ENCODE measurements around the gene DYNLT1.
A peak's percentile ranks its signal among the peaks of the same experiment; 100 is the strongest.
"Not testable (repeated sequence)": the region's sequence is repeated elsewhere in the genome, so short reads cannot be mapped to it uniquely, and the experiment has no call there.

The DYNLT1 gene

GRCh38 chr6:158635427-158636073, 9.0 kb downstream of the DYNLT1 start:
- Histone ChIP-seq H3K9ac (ENCODE audit: low read length) (no peak overlapping the region), H3K4me1 (ENCODE audit: insufficient read depth, low read length) (peaks cover 15% of the 10 kb centered on the region), H3K27me3 (ENCODE audit: control insufficient read depth in 1 of 2, insufficient read depth in 2 of 2, low read length in 2 of 2) (no peaks in the 10 kb centered on the region), H3K27ac (ENCODE audit: low read depth, low read length) (peak overlapping the region; percentile 2), H3K36me3 (ENCODE audit: insufficient read depth, low read length) (peaks cover 45% of the 10 kb centered on the region), H3K4me3 (ENCODE audit: low read depth in 1 of 2, low read length in 2 of 2) (no peak overlapping the region), H3K9me3 (ENCODE audit: low read length) (no peaks in the 10 kb centered on the region)

GRCh38 chr6:158634695-158635426, 9.7 kb downstream of the DYNLT1 start:
- H3K4me1 ChIP-seq (ENCODE audit: insufficient read depth, low read length): peaks cover 12% of the 10 kb centered on the region
- H3K27me3 ChIP-seq (ENCODE audit: control insufficient read depth in 1 of 2, insufficient read depth in 2 of 2, low read length in 2 of 2): no peaks in the 10 kb centered on the region
- peaks cover 39% of the 10 kb centered on the region for H3K36me3 ChIP-seq (ENCODE audit: insufficient read depth, low read length)
- no peak overlapping the region for H3K4me3 ChIP-seq (ENCODE audit: low read depth in 1 of 2, low read length in 2 of 2)
- H3K27ac ChIP-seq (ENCODE audit: low read depth, low read length): peak overlapping the region; percentile 2
- no peaks in the 10 kb centered on the region for H3K9me3 ChIP-seq (ENCODE audit: low read length)
- no peak overlapping the region for H3K9ac ChIP-seq (ENCODE audit: low read length)

- Histone ChIP-seq H3K27ac (ENCODE audit: low read depth, low read length) (no peak overlapping the region), H3K36me3 (ENCODE audit: insufficient read depth, low read length) (peaks cover 39% of the 10 kb centered on the region), H3K9me3 (ENCODE audit: low read length) (no peaks in the 10 kb centered on the region), H3K9ac (ENCODE audit: low read length) (no peak overlapping the region), H3K4me1 (ENCODE audit: insufficient read depth, low read length) (peaks cover 12% of the 10 kb centered on the region), H3K4me3 (ENCODE audit: low read depth in 1 of 2, low read length in 2 of 2) (no peak overlapping the region), H3K27me3 (ENCODE audit: control insufficient read depth in 1 of 2, insufficient read depth in 2 of 2, low read length in 2 of 2) (no peaks in the 10 kb centered on the region)
Observed at GRCh38 chr6:158633127-158633526, 11.4 kb downstream of the DYNLT1 start.

DNA sequence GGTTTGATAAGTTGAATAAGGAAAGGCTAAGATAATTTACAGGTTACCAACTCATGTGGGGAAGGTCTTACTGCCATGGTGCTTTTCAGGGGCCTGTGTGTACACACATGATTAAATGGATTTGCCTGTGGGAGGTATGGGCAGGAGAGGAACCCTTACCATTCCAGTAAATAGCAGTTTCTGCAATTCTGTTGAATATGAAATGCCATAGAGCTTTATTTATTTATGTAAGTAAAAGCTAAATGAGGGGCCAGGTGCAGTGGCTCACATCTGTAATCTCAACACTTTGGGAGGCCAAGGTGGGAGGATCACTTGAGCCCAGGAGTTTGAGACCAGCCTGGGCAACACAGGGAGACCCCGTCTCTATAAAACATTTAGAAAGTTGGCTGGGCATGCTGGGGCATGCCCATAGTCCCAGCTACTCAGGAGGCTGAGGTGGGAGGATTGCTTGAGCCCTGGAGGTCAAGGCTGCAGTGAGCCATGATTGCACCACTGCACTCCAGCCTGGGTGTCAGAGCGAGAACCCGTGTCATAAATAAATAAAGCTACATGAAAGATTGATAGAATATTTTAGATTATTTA, 11.9 kb downstream of the DYNLT1 start:
- peaks cover 38% of the 10 kb centered on the region for H3K36me3 ChIP-seq (ENCODE audit: insufficient read depth, low read length)
- H3K27me3 ChIP-seq (ENCODE audit: control insufficient read depth in 1 of 2, insufficient read depth in 2 of 2, low read length in 2 of 2); H3K4me3 ChIP-seq (ENCODE audit: low read depth in 1 of 2, low read length in 2 of 2); H3K9me3 ChIP-seq (ENCODE audit: low read length); H3K9ac ChIP-seq (ENCODE audit: low read length); H3K27ac ChIP-seq (ENCODE audit: low read depth, low read length): not testable (repeated sequence)
- peaks cover 12% of the 10 kb centered on the region for H3K4me1 ChIP-seq (ENCODE audit: insufficient read depth, low read length)

- Histone ChIP-seq H3K27ac (ENCODE audit: low read depth, low read length) (no peak overlapping the region), H3K9me3 (ENCODE audit: low read length) (no peaks in the 10 kb centered on the region), H3K4me1 (ENCODE audit: insufficient read depth, low read length) (peaks cover 12% of the 10 kb centered on the region), H3K9ac (ENCODE audit: low read length) (no peak overlapping the region), H3K27me3 (ENCODE audit: control insufficient read depth in 1 of 2, insufficient read depth in 2 of 2, low read length in 2 of 2) (no peaks in the 10 kb centered on the region), H3K36me3 (ENCODE audit: insufficient read depth, low read length) (peaks cover 31% of the 10 kb centered on the region), H3K4me3 (ENCODE audit: low read depth in 1 of 2, low read length in 2 of 2) (no peak overlapping the region)
Observed at GRCh38 chr6:158631678-158632537, 12.6 kb downstream of the DYNLT1 start.

DNA sequence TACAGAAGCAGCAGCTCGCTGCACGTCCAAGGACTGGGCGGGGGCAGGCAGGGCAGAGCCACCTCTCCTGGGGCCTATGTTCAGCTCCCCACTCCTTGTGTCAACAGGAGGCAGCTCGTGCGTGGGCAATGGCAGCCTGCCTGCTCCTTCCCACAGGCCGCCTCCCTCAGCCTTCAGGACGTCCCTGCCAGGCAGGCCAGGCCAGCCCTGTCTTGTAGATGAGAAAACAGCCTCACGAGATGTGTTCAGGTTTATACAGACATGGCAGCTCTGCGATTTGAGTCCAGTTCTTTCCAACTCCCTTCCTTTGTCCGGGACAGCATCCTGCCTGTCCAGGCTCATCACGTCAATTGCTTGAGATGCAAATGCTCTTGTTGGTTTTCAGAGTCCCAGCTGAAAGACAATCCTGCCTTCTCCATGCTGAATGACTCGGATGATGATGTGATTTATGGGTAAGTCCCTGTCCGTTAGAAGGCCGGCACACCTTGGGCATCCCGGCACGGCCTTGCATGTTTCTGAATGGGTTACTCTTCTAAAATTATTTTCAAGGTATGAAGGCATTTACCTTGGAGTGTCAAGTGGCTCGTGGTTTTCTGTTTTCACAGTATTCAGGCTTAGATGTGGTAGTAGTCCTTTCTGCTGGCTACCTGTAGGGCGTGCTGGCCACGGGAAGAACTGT, 13.5 kb downstream of the DYNLT1 start:
- Histone ChIP-seq H3K4me3 (ENCODE audit: low read depth in 1 of 2, low read length in 2 of 2) (no peak overlapping the region), H3K9me3 (ENCODE audit: low read length) (no peaks in the 10 kb centered on the region), H3K36me3 (ENCODE audit: insufficient read depth, low read length) (peaks cover 28% of the 10 kb centered on the region), H3K9ac (ENCODE audit: low read length) (no peak overlapping the region), H3K4me1 (ENCODE audit: insufficient read depth, low read length) (peaks cover 12% of the 10 kb centered on the region), H3K27me3 (ENCODE audit: control insufficient read depth in 1 of 2, insufficient read depth in 2 of 2, low read length in 2 of 2) (no peaks in the 10 kb centered on the region), H3K27ac (ENCODE audit: low read depth, low read length) (peak overlapping the region; percentile 59)

- Histone ChIP-seq H3K4me1 (ENCODE audit: insufficient read depth, low read length) (peaks cover 12% of the 10 kb centered on the region), H3K9me3 (ENCODE audit: low read length) (no peaks in the 10 kb centered on the region), H3K4me3 (ENCODE audit: low read depth in 1 of 2, low read length in 2 of 2) (no peak overlapping the region), H3K27ac (ENCODE audit: low read depth, low read length) (no peak overlapping the region), H3K9ac (ENCODE audit: low read length) (no peak overlapping the region), H3K36me3 (ENCODE audit: insufficient read depth, low read length) (peaks cover 24% of the 10 kb centered on the region), H3K27me3 (ENCODE audit: control insufficient read depth in 1 of 2, insufficient read depth in 2 of 2, low read length in 2 of 2) (no peaks in the 10 kb centered on the region)
Observed at GRCh38 chr6:158629367-158630221, 14.9 kb downstream of the DYNLT1 start.

- no peak overlapping the region for H3K27ac ChIP-seq (ENCODE audit: low read depth, low read length)
- no peaks in the 10 kb centered on the region for H3K9me3 ChIP-seq (ENCODE audit: low read length)
- H3K4me1 ChIP-seq (ENCODE audit: insufficient read depth, low read length): peaks cover 12% of the 10 kb centered on the region
- H3K9ac ChIP-seq (ENCODE audit: low read length): no peak overlapping the region
- no peaks in the 10 kb centered on the region for H3K27me3 ChIP-seq (ENCODE audit: control insufficient read depth in 1 of 2, insufficient read depth in 2 of 2, low read length in 2 of 2)
- peaks cover 18% of the 10 kb centered on the region for H3K36me3 ChIP-seq (ENCODE audit: insufficient read depth, low read length)
- H3K4me3 ChIP-seq (ENCODE audit: low read depth in 1 of 2, low read length in 2 of 2): no peak overlapping the region
Observed at GRCh38 chr6:158628542-158628941, 16.0 kb downstream of the DYNLT1 start.

GRCh38 chr6:158627940-158628211, 16.7 kb downstream of the DYNLT1 start:
- H3K4me3 ChIP-seq (ENCODE audit: low read depth in 1 of 2, low read length in 2 of 2): no peak overlapping the region
- peaks cover 12% of the 10 kb centered on the region for H3K4me1 ChIP-seq (ENCODE audit: insufficient read depth, low read length)
- no peaks in the 10 kb centered on the region for H3K9me3 ChIP-seq (ENCODE audit: low read length)
- no peak overlapping the region for H3K27ac ChIP-seq (ENCODE audit: low read depth, low read length)
- no peaks in the 10 kb centered on the region for H3K27me3 ChIP-seq (ENCODE audit: control insufficient read depth in 1 of 2, insufficient read depth in 2 of 2, low read length in 2 of 2)
- H3K36me3 ChIP-seq (ENCODE audit: insufficient read depth, low read length): peaks cover 14% of the 10 kb centered on the region
- H3K9ac ChIP-seq (ENCODE audit: low read length): no peak overlapping the region

GRCh38 chr6:158627168-158627939, 17.2 kb downstream of the DYNLT1 start:
- no peak overlapping the region for H3K27ac ChIP-seq (ENCODE audit: low read depth, low read length)
- H3K4me1 ChIP-seq (ENCODE audit: insufficient read depth, low read length): peaks cover 11% of the 10 kb centered on the region
- H3K9ac ChIP-seq (ENCODE audit: low read length): no peak overlapping the region
- H3K4me3 ChIP-seq (ENCODE audit: low read depth in 1 of 2, low read length in 2 of 2): no peak overlapping the region
- peaks cover 19% of the 10 kb centered on the region for H3K36me3 ChIP-seq (ENCODE audit: insufficient read depth, low read length)
- H3K9me3 ChIP-seq (ENCODE audit: low read length): no peaks in the 10 kb centered on the region
- no peaks in the 10 kb centered on the region for H3K27me3 ChIP-seq (ENCODE audit: control insufficient read depth in 1 of 2, insufficient read depth in 2 of 2, low read length in 2 of 2)
